Measurements from ENCODE around the gene BUB3.

The BUB3 gene

GRCh38 chr10:123200531-123200930, 46.3 kb downstream of the BUB3 start:
- TF ChIP-seq SIN3A (IDR thresholded peaks at IDR 0.05; ENCODE audit: borderline replicate concordance, insufficient read depth, low read length) (no peak), REST (IDR thresholded peaks at IDR 0.05; ENCODE audit: insufficient read depth in 1 of 2, low read depth in 2 of 2, low read length in 2 of 2) (no peak), FOXP2 (optimal IDR thresholded peaks at IDR 0.05; ENCODE audit: borderline replicate concordance, extremely low read depth, extremely low read length, insufficient read depth) (no peak), TAF1 (IDR thresholded peaks at IDR 0.05; ENCODE audit: borderline replicate concordance, insufficient read depth, low read length) (no peak)

- TF ChIP-seq TAF1 (IDR thresholded peaks at IDR 0.05; ENCODE audit: borderline replicate concordance, insufficient read depth, low read length), result no peak
- TF ChIP-seq FOXP2 (optimal IDR thresholded peaks at IDR 0.05; ENCODE audit: borderline replicate concordance, extremely low read depth, extremely low read length, insufficient read depth), result no peak
- TF ChIP-seq REST (IDR thresholded peaks at IDR 0.05; ENCODE audit: insufficient read depth in 1 of 2, low read depth in 2 of 2, low read length in 2 of 2), result no peak
- TF ChIP-seq POLR2AphosphoS5 (IDR thresholded peaks at IDR 0.05; ENCODE audit: low read depth, low read length), result no peak
- TF ChIP-seq SIN3A (IDR thresholded peaks at IDR 0.05; ENCODE audit: borderline replicate concordance, insufficient read depth, low read length), result no peak
Observed at GRCh38 chr10:123202506-123202905, 48.3 kb downstream of the BUB3 start.

- no peak for TF ChIP-seq POLR2AphosphoS5 (IDR thresholded peaks at IDR 0.05; ENCODE audit: low read depth, low read length)
Observed at GRCh38 chr10:123203393-123204126, 49.4 kb downstream of the BUB3 start.

GRCh38 chr10:123204127-123204461, 49.9 kb downstream of the BUB3 start:
- TF ChIP-seq TAF1 (IDR thresholded peaks at IDR 0.05; ENCODE audit: borderline replicate concordance, insufficient read depth, low read length), result no peak
- no peak for TF ChIP-seq REST (IDR thresholded peaks at IDR 0.05; ENCODE audit: insufficient read depth in 1 of 2, low read depth in 2 of 2, low read length in 2 of 2)

GRCh38 chr10:123205041-123205440, 50.8 kb downstream of the BUB3 start:
- TF ChIP-seq TAF1 (IDR thresholded peaks at IDR 0.05; ENCODE audit: borderline replicate concordance, insufficient read depth, low read length) (no peak), SIN3A (IDR thresholded peaks at IDR 0.05; ENCODE audit: borderline replicate concordance, insufficient read depth, low read length) (no peak), POLR2AphosphoS5 (IDR thresholded peaks at IDR 0.05; ENCODE audit: low read depth, low read length) (no peak), REST (IDR thresholded peaks at IDR 0.05; ENCODE audit: insufficient read depth in 1 of 2, low read depth in 2 of 2, low read length in 2 of 2) (no peak), FOXP2 (optimal IDR thresholded peaks at IDR 0.05; ENCODE audit: borderline replicate concordance, extremely low read depth, extremely low read length, insufficient read depth) (no peak)
